ENCODE measurements around the gene BRINP2.

The BRINP2 gene

GRCh38 chr1:177219554-177220458 is 49.0 kb downstream of the BRINP2 start:
- no peak for DNase-seq (ENCODE audit: low read depth in 2 of 2)

- DNase-seq (ENCODE audit: low read depth in 2 of 2): no peak
Measured at GRCh38 chr1:177223359-177223758, 52.6 kb downstream of the BRINP2 start.

GRCh38 chr1:177227978-177228692 is 57.4 kb downstream of the BRINP2 start:
- no peak for DNase-seq (ENCODE audit: low read depth in 2 of 2)

GRCh38 chr1:177228693-177229065 is 57.9 kb downstream of the BRINP2 start:
- no peak for DNase-seq (ENCODE audit: low read depth in 2 of 2)

GRCh38 chr1:177229781-177230180 is 59.0 kb downstream of the BRINP2 start:
- no peak for DNase-seq (ENCODE audit: low read depth in 2 of 2)

GRCh38 chr1:177230228-177231016 is 59.7 kb downstream of the BRINP2 start:
- no peak for DNase-seq (ENCODE audit: low read depth in 2 of 2)

GRCh38 chr1:177235350-177235749 is 64.6 kb downstream of the BRINP2 start:
- DNase-seq (ENCODE audit: low read depth in 2 of 2): no peak

- no peak for DNase-seq (ENCODE audit: low read depth in 2 of 2)
Measured at GRCh38 chr1:177236962-177237361, 66.2 kb downstream of the BRINP2 start.

- DNase-seq (ENCODE audit: low read depth in 2 of 2): no peak
Measured at GRCh38 chr1:177238967-177239366, 68.2 kb downstream of the BRINP2 start.

GRCh38 chr1:177239792-177240191 is 69.0 kb downstream of the BRINP2 start:
- DNase-seq (ENCODE audit: low read depth in 2 of 2): no peak

- DNase-seq (ENCODE audit: low read depth in 2 of 2): no peak
Measured at GRCh38 chr1:177243773-177244172, 73.0 kb downstream of the BRINP2 start.

- DNase-seq (ENCODE audit: low read depth in 2 of 2): no peak
Measured at GRCh38 chr1:177246710-177247580, 76.2 kb downstream of the BRINP2 start.

- no peak for DNase-seq (ENCODE audit: low read depth in 2 of 2)
Measured at GRCh38 chr1:177247623-177248176, 76.9 kb downstream of the BRINP2 start.

GRCh38 chr1:177248258-177248657 is 77.5 kb downstream of the BRINP2 start:
- DNase-seq (ENCODE audit: low read depth in 2 of 2): no peak

- DNase-seq (ENCODE audit: low read depth in 2 of 2): no peak
Measured at GRCh38 chr1:177249231-177249630, 78.5 kb downstream of the BRINP2 start.

- no peak for DNase-seq (ENCODE audit: low read depth in 2 of 2)
Measured at GRCh38 chr1:177252877-177253276, 82.1 kb downstream of the BRINP2 start.

GRCh38 chr1:177255411-177255810 is 84.7 kb downstream of the BRINP2 start:
- DNase-seq (ENCODE audit: low read depth in 2 of 2): no peak

- no peak for DNase-seq (ENCODE audit: low read depth in 2 of 2)
Measured at GRCh38 chr1:177256153-177257075, 85.7 kb downstream of the BRINP2 start.

- no peak for DNase-seq (ENCODE audit: low read depth in 2 of 2)
Measured at GRCh38 chr1:177257128-177257527, 86.4 kb downstream of the BRINP2 start.

GRCh38 chr1:177257576-177257975 is 86.8 kb downstream of the BRINP2 start:
- no peak for DNase-seq (ENCODE audit: low read depth in 2 of 2)

All from activated CD8-positive, alpha-beta memory T cell treated with anti-CD3 and anti-CD28 coated beads for 4 hours (primary cell).